Smooth muscle cell (in vitro differentiated cells): ENCODE measurements around the gene RABIF. TPM values are rescaled to one million over a fixed set of nuclear protein-coding genes. Genes with fewer than 3 reads are reported as not detected.
"Not testable (repeated sequence)": the region's sequence is repeated elsewhere in the genome, so short reads cannot be mapped to it uniquely, and the experiment has no call there.

Source experiments
- DNase-seq: peaks from one replicate; lab custom pipeline; 2025; ENCODE audit not compliant: unreplicated experiment; lab: John Stamatoyannopoulos, UW
- H2AFZ ChIP-seq: fragments of 200-600 bp; sonication (generic); 2 replicates; pipeline ENCODE4 v1.6.0; 2016; ENCODE audit warnings: antibody characterized with exemption, low read depth, mild to moderate bottlenecking
- H3F3A ChIP-seq: fragments of 200-600 bp; sonication (generic); 2 replicates; pipeline ENCODE4 v1.6.0; 2017; ENCODE audit warnings: antibody characterized with exemption, low read depth
- H3K27ac ChIP-seq: fragments of 200-600 bp; sonication (generic); 2 replicates; pipeline ENCODE4 v1.5.1; 2016; ENCODE audit warnings: low read depth, mild to moderate bottlenecking
- H3K27me3 ChIP-seq: fragments of 200-600 bp; sonication (generic); 2 replicates; pipeline ENCODE4 v1.6.1; 2016; ENCODE audit warnings: low read depth, mild to moderate bottlenecking
- H3K36me3 ChIP-seq: fragments of 200-600 bp; sonication (generic); 2 replicates; pipeline ENCODE4 v1.5.1; 2016; ENCODE audit warnings: low read depth
- H3K4me1 ChIP-seq: fragments of 200-600 bp; sonication (generic); 2 replicates; pipeline ENCODE4 v1.5.1; 2016; ENCODE audit warnings: low read depth
- H3K4me2 ChIP-seq: fragments of 200-600 bp; sonication (generic); 2 replicates; pipeline ENCODE4 v1.6.0; 2016; ENCODE audit warnings: mild to moderate bottlenecking
- H3K4me3 ChIP-seq: fragments of 200-600 bp; sonication (generic); 2 replicates; pipeline ENCODE4 v1.5.1; 2016; ENCODE audit warnings: mild to moderate bottlenecking
- H3K79me2 ChIP-seq: fragments of 200-600 bp; sonication (generic); 2 replicates; pipeline ENCODE4 v1.6.0; 2016; ENCODE audit warnings: low read depth, mild to moderate bottlenecking
- H3K9ac ChIP-seq: fragments of 200-600 bp; sonication (generic); 2 replicates; pipeline ENCODE4 v1.6.0; 2016; ENCODE audit warnings: low read depth
- H3K9me3 ChIP-seq: fragments of 200-600 bp; sonication (generic); replicated peaks from 2 replicates; pipeline ENCODE4 v1.5.1; 2016; ENCODE audit warnings: low read depth
- H4K20me1 ChIP-seq: fragments of 200-600 bp; sonication (generic); 2 replicates; pipeline ENCODE4 v1.6.0; 2016; ENCODE audit warnings: low read depth
- CTCF ChIP-seq: fragments of 200-600 bp; sonication (generic); IDR thresholded peaks from 2 replicates; pipeline ENCODE4 v1.5.1; 2017; ENCODE audit warnings: borderline replicate concordance, mild to moderate bottlenecking, antibody characterized with exemption; ENCODE audit not compliant: insufficient read depth, poor library complexity, severe bottlenecking
- WGBS: methylation state at CpG from one replicate; pipeline ENCODE4 v1.1.7; 2016; ENCODE audit warnings: low lambda C conversion rate; 5-methylcytosine and 5-hydroxymethylcytosine counted together
- polyA plus RNA-seq: library from polyadenylated mRNA; unstranded; fragments of >200 nt; fragmentation: Nextera tagmentation; extraction: Ambion mirVana; gene quantifications from 2 replicates; pipeline ENCODE4 v1.2.1, GENCODE V29; 2016
- total RNA-seq: library from RNA; depleted of rRNA; stranded (reverse); fragments of >200 nt; gene quantifications from 2 replicates; pipeline ENCODE4 v1.2.3, GENCODE V29; 2014

Gene RABIF
- total and polyA plus RNA-seq, 2 experiments from 2014 or later: 5.2 to 6.9 TPM

GRCh38 chr1:202919615-202920014, 30.7 kb upstream of the RABIF start:
- no peak for DNase-seq
- Histone ChIP-seq H3K4me3 (no peak overlapping the region), H3K9ac (no peak overlapping the region), H2AFZ (no peak overlapping the region), H3K4me2 (no peak overlapping the region), H3F3A (no peaks in the 10 kb centered on the region), H3K27ac (no peak overlapping the region), H3K27me3 (no peaks in the 10 kb centered on the region), H3K9me3 (no peaks in the 10 kb centered on the region), H3K4me1 (no peaks in the 10 kb centered on the region), H3K36me3 (peaks cover 28% of the 10 kb centered on the region), H3K79me2 (peaks cover 4% of the 10 kb centered on the region), H4K20me1 (no peaks in the 10 kb centered on the region)
- TF ChIP-seq CTCF: no peak

GRCh38 chr1:202915146-202915545, 26.2 kb upstream of the RABIF start:
- H3K9me3 ChIP-seq: no peaks in the 10 kb centered on the region
- no peak overlapping the region for H3K4me3 ChIP-seq
- H3K4me1 ChIP-seq: no peaks in the 10 kb centered on the region
- H3K79me2 ChIP-seq: no peaks in the 10 kb centered on the region
- H4K20me1 ChIP-seq: no peaks in the 10 kb centered on the region
- no peaks in the 10 kb centered on the region for H3F3A ChIP-seq
- no peak overlapping the region for H2AFZ ChIP-seq
- no peak overlapping the region for H3K27ac ChIP-seq
- no peak for TF ChIP-seq CTCF
- H3K9ac ChIP-seq: no peak overlapping the region
- no peaks in the 10 kb centered on the region for H3K27me3 ChIP-seq
- peaks cover 31% of the 10 kb centered on the region for H3K36me3 ChIP-seq
- no peak for DNase-seq
- H3K4me2 ChIP-seq: no peak overlapping the region

- DNase-seq, H3K4me3 ChIP-seq, H4K20me1 ChIP-seq, H3F3A ChIP-seq, H3K79me2 ChIP-seq, H3K27me3 ChIP-seq, H3K9me3 ChIP-seq, H3K9ac ChIP-seq, H3K27ac ChIP-seq, H3K4me2 ChIP-seq, H3K4me1 ChIP-seq, H2AFZ ChIP-seq: not testable (repeated sequence)
- 99% methylated on average over 4 of the region's 4 CpGs for WGBS
- H3K36me3 ChIP-seq: peaks cover 37% of the 10 kb centered on the region
Measured at GRCh38 chr1:202912476-202912875, 23.5 kb upstream of the RABIF start.

- DNase-seq: no peak
- WGBS: 94% methylated on average over 1 of the region's 1 CpG
- H3K4me3 ChIP-seq: no peak overlapping the region
- no peak overlapping the region for H3K4me2 ChIP-seq
- no peaks in the 10 kb centered on the region for H4K20me1 ChIP-seq
- no peak overlapping the region for H2AFZ ChIP-seq
- H3K4me1 ChIP-seq: no peaks in the 10 kb centered on the region
- no peaks in the 10 kb centered on the region for H3K79me2 ChIP-seq
- H3K36me3 ChIP-seq: peaks cover 23% of the 10 kb centered on the region
- no peaks in the 10 kb centered on the region for H3K9me3 ChIP-seq
- H3K27ac ChIP-seq: no peak overlapping the region
- TF ChIP-seq CTCF: no peak
- no peaks in the 10 kb centered on the region for H3F3A ChIP-seq
- H3K9ac ChIP-seq: no peak overlapping the region
- no peaks in the 10 kb centered on the region for H3K27me3 ChIP-seq
Measured at GRCh38 chr1:202909494-202909893, 20.5 kb upstream of the RABIF start.
